HL-60/S4 treated with phorbol 12-myristate 13-acetate at 8.2 ng/mL for 4 days and 3 days (cell line): Measurements from ENCODE around the gene SEZ6L2.
"Not testable (repeated sequence)": the region's sequence is repeated elsewhere in the genome, so short reads cannot be mapped to it uniquely, and the experiment has no call there.

ENCODE experiments used
- in situ Hi-C: fragments of 300-500 bp; cut with MboI; formaldehyde crosslinking; loops from 2 replicates; pipeline ENCODE4 v1.15.0; 2022; ENCODE audit warnings: low sequenced_read_pairs

SEZ6L2 gene

DNA sequence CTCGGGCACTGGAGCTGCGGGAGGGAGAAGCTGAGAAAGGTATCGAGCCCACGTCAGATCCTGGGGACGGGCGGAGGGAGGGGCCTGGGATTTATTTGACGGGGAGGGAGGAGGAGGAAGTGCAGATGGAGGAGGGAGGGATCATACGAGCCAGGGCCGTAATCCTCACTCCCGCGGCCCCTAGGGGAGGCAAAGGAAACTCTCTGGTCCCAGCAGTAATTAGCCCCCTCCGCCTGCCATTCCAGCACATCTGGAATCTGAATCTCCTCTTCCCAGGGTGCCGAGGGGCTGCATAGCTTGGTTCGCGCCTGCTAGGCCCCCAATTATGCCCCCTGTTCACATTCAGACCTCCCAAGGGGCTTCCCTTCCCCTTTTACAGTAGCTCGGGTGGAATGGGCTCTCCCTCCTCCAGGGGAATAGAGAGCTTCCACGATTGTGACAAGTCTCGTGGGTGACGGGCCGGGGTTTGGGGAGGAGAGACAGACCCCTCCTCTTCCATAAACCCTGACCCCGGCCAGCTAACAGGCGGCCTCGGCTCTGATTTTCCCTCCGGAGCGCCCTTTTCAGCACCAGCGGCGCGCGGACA lies at the start of gene SEZ6L2:
TSS of gene SEZ6L2 (minus strand) at position 35 of the 586 bp plus-strand sequence. CDS start 531 bp downstream, outside the sequence.
- in situ Hi-C loops = no loop called here

DNA sequence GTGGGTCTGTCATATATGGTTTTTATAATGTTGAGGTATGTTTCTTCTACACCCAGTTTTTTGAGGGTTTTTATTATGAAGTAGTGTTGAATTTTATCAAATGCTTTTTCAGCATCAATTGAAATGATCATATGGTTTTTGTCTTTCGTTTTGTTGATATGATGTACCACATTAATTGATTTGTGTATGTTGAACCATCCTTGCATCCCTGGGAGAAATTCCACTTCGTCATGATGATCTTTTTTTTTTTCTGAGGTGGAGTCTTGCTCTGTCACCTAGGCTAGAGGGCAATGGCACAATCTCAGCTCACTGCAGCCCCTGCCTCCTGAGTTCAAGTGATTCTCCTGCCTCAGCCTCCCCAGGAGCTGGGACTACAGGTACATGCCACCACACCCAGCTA lies 48.5 kb upstream of the SEZ6L2 start:
- in situ Hi-C loops = no loop called here

DNA sequence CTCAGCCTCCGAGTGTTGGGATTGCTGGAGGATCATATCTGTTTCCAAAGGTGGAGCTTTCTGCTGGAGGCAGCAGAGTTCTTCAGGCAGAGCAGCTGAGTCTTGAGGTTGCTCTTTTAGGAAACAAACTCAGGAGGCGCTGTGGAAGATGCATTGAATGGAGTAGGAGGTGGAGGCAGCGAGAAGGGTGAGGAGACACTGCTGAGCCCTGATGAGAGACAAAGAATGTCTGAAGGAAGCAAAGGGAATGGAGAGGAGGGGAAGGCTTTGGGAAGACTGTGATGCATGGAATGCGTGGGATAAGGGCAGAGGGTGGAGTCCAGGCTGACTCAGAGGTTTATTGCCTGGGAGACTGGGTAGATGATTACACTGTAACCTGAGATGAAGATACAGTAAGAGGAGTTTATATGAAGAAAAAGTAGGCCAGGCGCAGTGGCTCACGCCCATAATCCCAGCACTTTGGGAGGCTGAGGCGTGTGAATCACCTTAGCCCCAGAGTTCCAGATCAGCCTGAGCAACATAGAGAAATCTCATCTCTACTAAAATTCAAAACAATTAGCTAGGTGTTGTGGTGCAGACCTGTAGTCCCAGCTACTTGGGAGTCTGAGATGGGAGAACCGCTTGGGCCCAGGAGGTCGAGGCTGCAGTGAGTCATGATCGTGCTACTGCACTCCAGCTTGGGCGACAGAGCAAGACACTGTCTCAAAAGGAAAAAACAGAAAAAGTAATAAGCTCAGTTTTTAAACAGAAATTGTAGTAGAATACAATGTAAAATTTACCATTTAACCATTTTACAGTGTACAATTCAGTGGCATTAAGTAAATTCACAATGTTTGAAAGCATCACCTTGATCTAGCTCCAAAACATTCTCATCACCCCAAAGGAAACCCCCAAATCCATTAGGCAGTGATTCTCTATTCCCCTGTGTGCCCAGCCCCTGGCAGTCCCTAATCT lies 44.8 kb upstream of the SEZ6L2 start:
- in situ Hi-C loops = no loop called here

DNA sequence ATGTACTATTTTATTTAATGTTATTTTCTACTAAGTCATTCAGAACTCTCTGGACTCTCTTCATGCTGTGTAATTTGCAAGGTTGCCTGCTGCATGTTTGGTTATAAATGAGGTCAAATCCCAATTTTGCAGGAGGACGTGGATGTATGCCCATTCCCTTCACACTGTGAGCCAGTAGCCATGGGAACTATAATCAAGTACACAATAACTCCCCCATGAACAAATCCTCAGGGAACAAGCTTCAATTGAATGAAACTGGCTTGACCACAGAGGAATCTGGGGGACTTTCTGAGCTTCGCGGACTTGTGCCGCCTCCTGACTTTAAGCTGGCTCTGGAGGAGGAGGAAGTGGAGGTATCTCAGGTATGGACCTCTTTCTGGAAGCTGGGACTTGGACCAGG lies 41.3 kb upstream of the SEZ6L2 start:
- in situ Hi-C loops = no loop called here

DNA sequence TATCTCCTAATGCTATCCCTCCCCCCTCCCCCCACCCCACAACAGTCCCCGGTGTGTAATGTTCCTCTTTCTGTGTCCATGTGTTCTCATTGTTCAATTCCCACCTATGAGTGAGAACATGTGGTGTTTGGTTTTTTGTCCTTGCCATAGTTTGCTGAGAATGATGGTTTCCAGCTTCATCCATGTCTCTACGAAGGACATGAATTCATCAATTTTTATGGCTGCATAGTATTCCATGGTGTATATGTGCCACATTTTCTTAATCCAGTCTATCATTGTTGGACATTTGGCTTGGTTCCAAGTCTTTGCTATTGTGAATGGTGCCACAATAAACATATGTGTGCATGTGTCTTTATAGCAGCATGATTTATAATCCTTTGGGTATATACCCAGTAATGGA lies 32.4 kb upstream of the SEZ6L2 start:
- in situ Hi-C loops = not testable (repeated sequence)

DNA sequence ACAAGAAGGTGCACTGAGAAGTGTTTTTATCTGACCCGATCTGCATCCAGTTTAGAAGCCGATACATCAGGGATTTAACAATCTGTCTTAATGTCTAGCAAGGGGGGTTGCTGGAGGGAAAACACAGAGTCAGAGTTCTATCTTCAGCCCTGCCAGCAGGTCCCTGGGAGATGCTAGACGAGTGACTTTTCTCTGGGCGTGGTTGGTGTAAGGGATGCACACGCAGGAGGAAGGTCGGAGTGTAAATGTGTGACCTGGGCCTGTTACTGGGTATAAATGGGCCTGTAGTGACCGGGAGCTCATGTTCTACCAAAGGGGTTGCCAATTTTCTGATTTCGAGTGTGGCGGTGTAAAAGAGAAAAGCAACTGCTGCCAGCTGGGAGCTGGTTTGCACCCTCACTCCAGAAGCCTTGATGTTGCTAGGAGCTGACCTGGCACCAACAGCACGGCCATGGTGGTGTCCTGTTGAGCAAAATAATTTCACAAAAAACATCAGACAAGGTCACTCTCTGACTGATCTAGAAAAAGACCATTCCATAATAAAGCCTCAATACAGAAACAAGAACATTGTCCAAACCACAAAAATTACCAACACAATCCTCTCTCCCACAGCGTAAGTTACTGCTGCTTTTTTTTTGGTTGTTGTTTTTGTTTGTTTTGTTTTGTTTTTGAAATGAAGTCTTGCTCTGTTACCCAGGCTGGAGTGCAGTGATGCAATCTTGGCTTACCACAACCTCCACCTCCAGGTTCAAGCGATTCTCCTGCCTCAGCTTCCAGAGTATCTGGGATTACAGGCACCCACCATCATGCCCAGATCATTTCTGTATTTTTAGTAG lies 27.9 kb upstream of the SEZ6L2 start:
- in situ Hi-C loops = no loop called here

DNA sequence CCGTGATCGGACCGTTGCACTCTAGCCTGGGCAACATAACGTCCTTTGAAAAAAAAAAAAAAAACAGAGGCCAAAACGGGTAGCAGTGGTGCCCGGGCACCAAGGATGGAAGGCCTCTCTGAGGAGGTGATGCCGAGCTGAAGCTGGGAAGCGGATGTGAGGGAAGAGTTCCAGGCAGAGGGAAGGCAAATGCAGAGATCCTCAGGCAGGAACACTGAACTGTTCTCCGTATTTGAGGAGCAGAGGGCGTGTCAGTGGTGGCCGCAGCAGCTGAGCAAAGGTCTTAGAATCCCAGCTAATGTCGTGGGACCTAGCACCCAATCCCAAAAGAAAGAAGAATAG lies 27.3 kb upstream of the SEZ6L2 start:
- in situ Hi-C loops = no loop called here

DNA sequence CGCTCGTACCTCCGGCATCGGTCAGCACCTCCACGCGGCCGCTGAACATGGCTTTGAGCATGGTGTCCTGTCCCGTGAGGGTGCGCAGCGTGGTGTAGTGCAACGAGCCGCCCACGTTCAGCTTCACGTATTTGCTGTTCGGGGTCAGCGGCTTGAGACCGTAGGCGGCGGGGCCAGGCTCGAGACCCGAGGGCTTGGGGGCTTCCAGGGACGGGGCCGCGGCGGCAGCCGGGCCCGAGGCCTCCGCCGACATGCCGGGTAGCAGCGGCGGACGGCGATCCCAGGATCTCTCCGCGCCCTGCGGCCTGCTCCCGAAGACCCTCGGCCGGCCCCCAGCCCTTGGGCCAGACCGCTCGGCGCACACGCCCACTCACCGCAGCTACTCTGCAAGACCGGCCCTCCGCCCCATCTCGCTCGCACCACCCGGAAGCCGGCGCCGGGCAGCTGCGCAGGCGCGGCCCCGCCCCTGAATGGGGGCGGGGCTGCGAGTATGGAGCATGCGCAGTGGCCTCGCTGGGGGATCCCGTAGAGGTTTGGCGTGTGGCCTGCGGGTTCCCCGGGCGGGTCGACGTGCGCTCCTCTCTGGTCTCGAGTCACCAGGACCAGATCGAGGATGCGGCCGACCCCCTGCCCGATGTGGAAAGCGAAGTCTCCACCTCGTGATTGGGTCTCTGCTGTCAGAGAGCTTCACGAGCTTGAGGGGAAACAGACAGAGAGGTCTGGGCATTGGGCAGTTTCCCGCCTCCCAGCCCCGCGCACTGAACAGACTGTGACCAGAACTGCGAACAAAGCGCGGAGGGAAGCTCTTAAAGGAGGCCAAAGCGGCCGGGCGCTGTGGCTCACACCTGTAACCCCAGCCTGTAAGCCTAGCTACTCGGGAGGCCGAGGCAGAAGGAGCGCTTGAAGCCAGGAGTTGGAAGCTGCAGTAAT lies 26.7 kb upstream of the SEZ6L2 start, which contains the start of gene KCTD13:
TSS of gene KCTD13 (minus strand) at position 446 of the 930 bp plus-strand sequence. CDS start at position 253, 193 bp downstream.
- in situ Hi-C loops = no loop called here

DNA sequence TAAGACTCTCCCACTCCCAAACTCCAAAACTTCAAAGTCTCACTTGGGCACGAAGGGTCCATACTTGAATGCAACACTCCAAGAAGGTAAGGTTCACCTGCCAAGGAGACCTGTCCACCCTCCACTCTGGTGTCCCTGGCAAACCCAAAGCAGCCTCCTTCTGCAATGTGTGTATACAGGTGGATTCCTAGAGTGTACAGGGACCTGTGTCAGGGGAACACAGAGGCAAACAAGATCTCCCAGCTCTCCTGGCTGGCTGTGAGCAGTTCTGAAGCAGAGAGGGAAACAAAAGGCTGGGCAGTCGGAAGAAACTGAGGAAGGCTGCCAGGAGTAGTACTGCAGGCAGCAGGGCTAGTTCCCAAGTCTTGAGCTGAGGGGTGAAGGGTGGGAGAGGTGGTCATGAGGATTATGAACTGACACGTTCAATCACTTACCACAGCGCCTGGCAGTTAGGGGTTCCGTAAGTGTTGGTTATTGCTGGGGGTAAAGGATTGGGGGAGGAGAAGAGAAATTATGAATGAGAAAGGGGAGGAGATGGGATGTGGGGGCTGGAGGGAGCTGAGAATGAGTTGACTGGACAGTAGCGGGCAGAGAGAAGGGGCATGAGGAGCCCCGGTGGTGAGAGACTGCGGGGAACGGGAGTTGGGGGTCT lies 25.9 kb upstream of the SEZ6L2 start:
- in situ Hi-C loops = no loop called here

DNA sequence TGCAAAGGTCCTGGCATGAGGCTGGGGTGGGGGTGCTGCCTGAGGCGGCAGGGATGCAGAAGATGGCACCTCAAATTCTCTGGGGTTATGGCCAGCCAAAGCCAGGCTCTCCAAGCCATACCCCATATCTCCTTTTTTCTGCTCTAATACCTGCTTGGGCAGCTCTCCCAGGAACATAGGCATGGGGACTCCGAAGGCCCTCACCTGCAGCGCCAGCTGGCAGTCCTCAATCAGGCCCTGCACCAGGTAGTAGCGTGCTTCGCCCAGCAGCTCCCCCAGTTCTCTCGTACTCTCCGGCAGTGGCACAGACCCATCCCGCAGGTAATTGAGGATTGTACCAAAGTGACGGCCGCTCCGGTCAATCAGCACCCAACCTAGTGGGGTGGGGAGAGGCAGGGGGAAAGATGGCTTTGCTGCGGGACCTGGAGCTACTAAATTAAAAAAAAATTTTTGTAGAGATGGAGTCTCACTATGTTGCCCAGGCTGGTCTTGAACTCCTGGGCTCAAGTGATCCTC lies 23.7 kb upstream of the SEZ6L2 start:
- in situ Hi-C loops = no loop called here

DNA sequence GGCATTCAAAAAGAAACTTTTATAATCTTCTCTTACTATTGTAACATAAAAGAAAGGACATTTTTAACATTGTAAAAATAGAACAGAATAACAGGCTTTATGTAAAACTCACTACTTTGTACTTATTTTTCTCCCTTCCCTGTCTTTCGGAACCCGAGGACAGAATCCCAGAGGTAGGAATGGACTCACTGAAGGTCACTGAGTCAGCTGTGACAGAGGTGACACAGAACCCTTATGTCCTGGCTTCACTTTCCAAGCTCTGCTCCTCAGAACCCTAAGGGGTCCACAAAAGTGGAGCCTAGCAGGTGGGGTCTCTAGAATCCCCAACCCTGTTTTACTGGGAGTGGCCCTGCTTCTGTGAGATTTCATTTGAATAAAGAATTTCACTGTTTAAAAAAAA lies 23.0 kb upstream of the SEZ6L2 start:
- in situ Hi-C loops = no loop called here

DNA sequence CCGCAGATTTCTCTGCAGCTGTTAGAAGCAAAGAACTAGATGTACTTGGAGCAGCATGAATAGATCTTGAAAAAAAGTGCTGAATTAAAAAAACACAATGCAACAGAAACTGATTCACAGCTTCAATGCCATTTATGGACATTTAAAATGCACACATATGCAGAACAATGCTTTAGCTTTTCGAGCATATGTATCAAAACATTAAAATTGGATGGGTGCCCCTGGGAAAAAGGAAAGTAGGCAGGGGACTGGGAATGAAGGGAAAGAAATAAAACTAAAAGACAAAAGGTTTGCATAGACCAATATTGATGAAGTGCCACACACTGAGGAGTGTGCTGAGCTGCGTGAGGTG lies 21.7 kb upstream of the SEZ6L2 start:
- in situ Hi-C loops = no loop called here

DNA sequence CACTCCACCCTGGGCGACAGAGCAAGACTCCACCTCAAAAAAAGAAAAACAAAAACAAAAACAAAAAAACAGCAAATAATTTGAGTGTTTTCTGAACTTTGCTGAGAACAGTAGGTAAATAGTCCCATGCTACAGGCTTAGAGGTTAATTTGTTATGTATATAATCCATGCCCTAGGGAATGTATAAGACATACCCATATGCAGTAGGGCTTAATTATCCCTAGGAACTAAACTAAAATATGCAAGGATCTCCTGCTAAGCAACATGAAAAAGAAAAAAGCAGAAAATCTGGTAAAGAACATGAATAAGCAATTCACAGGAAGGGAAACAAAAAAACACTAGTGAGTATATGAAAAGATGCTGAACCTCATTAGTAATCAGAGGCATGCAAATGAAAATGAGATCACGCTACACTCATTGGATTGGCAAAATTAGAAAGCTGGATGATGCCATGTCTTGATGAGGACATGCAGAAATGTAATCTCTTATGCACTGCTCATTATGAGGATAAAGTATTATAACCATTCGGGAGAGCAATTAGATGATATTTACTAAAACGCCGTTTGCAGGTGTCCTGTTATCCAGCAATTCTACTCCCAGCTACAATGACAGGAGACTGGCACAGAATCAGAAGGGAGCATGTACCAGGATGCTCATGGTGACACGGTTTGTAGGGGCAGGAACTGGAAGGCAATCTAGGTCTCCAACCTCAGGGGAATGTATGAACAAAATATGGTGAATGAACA lies 21.1 kb upstream of the SEZ6L2 start:
- in situ Hi-C loops = no loop called here

DNA sequence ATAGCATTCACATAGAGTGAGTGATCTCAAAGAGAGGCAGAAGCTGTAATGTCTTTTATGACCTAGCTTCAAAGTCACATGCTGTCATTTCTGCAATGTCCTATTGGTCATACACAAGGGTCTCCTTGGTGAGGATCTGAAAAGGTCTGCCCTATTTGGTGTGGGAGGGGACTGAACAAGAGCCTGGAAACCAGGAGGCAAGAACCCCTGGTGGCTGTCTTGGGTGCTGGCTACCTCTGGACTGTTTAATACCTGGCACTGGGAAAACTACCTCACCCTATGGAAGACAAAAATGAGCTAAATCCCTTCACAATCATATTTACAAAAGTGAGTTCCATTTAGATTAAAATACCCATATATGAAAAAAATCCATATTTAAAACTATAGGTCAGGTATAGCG lies 17.6 kb upstream of the SEZ6L2 start:
- in situ Hi-C loops = no loop called here

DNA sequence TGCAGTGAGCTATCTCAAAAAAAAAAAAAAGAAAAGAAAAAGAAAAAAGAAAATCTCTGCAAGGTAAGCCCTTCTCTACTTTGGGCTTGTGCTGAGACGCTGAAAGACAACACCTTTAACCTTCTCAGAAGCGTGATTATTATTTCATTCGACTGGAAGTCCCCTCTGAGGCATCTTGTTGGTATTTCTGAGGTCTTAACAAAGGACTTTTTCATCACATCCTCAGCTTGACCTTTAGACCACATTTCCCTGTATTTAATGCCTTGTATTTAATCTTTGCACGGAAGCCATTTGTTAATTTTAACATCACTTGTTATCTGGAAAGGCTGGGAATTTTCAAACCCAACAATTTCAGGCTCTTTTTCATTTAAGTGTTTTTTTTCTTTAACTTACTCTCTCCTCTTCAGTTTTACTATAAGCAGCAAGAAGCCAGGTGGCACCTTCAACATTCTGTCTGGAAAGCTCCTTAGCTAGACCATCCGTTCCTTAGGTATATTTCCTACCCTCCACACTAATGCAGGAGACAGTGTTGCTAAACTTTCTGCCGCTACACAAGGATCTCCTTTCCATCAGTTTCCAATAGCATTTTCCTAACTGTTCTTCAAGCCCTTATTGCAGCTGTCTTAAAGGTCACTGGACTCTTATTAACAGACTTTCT lies 16.4 kb upstream of the SEZ6L2 start:
- in situ Hi-C loops = no loop called here

DNA sequence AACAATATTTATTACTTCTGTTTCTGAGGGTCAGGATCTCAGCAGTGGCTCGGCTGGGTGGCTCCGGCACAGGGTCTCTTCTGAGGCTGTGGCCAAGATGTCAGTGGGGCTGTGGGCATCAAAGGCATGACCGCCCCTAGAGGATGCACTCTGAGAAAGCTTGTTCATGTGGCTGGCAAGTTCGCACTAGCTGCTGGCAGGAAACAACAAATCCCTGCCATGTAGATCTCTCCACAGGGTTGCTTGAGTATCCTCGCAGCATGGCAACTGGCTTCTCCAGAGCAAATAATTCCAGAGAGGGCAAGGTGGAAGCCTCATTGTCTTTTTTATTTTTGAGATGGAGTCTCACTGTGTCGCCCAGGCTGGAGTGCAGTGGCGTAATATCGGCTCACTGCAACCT lies 14.2 kb upstream of the SEZ6L2 start:
- in situ Hi-C loops = no loop called here

DNA sequence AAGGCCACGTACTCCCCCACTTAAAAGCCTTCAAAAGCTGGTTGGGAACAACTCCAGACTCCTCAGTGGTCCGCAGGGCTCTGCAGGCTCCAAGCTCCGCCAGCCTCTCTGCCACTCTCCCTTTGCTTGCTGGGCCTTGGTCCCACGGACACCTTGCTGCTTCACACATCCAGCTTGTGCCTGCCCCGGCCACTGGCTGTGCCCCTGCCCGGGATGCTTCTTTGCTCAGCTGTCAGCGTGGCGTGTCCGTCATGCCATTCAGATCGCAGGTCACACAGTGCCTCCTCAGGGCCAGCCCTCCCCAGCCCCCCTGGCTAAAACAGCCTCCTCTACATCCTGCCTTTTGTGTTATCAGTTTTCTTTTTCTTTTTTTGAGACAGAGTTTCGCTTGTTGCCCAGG lies 12.7 kb upstream of the SEZ6L2 start:
- in situ Hi-C loops = no loop called here

DNA sequence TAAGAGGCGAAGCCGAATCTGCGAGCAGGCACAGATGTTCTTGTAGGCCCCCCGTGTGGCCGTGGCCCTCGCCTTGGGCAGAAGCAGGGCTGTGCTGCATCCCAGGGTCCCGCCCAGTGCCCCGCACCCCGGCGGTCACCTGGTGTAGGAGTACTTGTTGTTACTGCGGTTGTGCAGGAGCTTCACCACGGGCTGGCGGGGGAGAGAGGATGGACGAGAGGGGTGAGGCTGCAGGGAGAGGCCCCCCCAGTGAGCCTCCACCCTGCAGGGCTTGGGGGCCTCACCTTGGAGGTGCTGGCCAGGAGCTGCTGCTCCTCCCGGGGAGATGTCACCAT lies 12.3 kb upstream of the SEZ6L2 start:
- in situ Hi-C loops = no loop called here
